MM.1S (cell line): Measurements from ENCODE around the gene FOXP4.

Experiments used
- DNase-seq: peaks from one replicate; pipeline ENCODE4 v3.0.0-alpha.2; 2015
- H2AFZ ChIP-seq: fragments of 300-600 bp; sonication (generic); 2 replicates; pipeline ENCODE4 v1.6.0; 2016; ENCODE audit warnings: antibody characterized with exemption, low read length
- H3F3A ChIP-seq: fragments of 300-600 bp; sonication (generic); 2 replicates; pipeline ENCODE4 v1.6.1; 2016; ENCODE audit warnings: mild to moderate bottlenecking, antibody characterized with exemption, low read length, moderate library complexity, mixed read lengths; ENCODE audit not compliant: insufficient read depth
- H3K27ac ChIP-seq: fragments of 300-600 bp; sonication (generic); 2 replicates; pipeline ENCODE4 v1.5.1; 2016; ENCODE audit warnings: mild to moderate bottlenecking, low read length
- H3K27me3 ChIP-seq: fragments of 300-600 bp; sonication (generic); replicated peaks from 2 replicates; pipeline ENCODE4 v1.6.0; 2016; ENCODE audit warnings: low read length; ENCODE audit not compliant: insufficient read depth
- H3K36me3 ChIP-seq: fragments of 300-600 bp; sonication (generic); replicated peaks from 2 replicates; pipeline ENCODE4 v1.6.1; 2016; ENCODE audit warnings: mild to moderate bottlenecking, low read length, mixed read lengths; ENCODE audit not compliant: insufficient read depth
- H3K4me1 ChIP-seq: fragments of 300-600 bp; sonication (generic); 2 replicates; pipeline ENCODE4 v1.6.1; 2016; ENCODE audit warnings: low read length, mixed read lengths
- H3K4me2 ChIP-seq: fragments of 300-600 bp; sonication (generic); 2 replicates; pipeline ENCODE4 v1.6.0; 2016; ENCODE audit warnings: low read depth, low read length
- H3K4me3 ChIP-seq: fragments of 300-600 bp; sonication (generic); 2 replicates; pipeline ENCODE4 v1.5.1; 2016; ENCODE audit warnings: low read length, mixed read lengths
- H3K79me2 ChIP-seq: fragments of 300-600 bp; sonication (generic); 2 replicates; pipeline ENCODE4 v1.6.1; 2016; ENCODE audit warnings: mixed run types, low read length, mixed read lengths
- H3K9ac ChIP-seq: fragments of 300-600 bp; sonication (generic); 2 replicates; pipeline ENCODE4 v1.6.1; 2016; ENCODE audit warnings: low read length, mixed read lengths
- H3K9me2 ChIP-seq: fragments of 300-600 bp; sonication (generic); replicated peaks from 2 replicates; pipeline ENCODE4 v1.6.1; 2016; ENCODE audit warnings: mild to moderate bottlenecking, low read length, mixed read lengths; ENCODE audit not compliant: insufficient read depth
- H3K9me3 ChIP-seq: fragments of 300-600 bp; sonication (generic); replicated peaks from 2 replicates; pipeline ENCODE4 v1.6.1; 2016; ENCODE audit warnings: mild to moderate bottlenecking, low read length, mixed read lengths; ENCODE audit not compliant: insufficient read depth
- H4K20me1 ChIP-seq: fragments of 300-600 bp; sonication (generic); 2 replicates; pipeline ENCODE4 v1.6.1; 2016; ENCODE audit warnings: mild to moderate bottlenecking, low read length, moderate library complexity, mixed read lengths; ENCODE audit not compliant: insufficient read depth
- CTCF ChIP-seq: fragments of 300-600 bp; sonication (generic); IDR thresholded peaks from 2 replicates; pipeline ENCODE4 v1.5.1; 2016; ENCODE audit warnings: antibody characterized with exemption, low read length, mixed read lengths
- EZH2 ChIP-seq: fragments of 300-600 bp; sonication (generic); optimal IDR thresholded peaks from 2 replicates; pipeline ENCODE3; 2017; ENCODE audit warnings: low read depth, mild to moderate bottlenecking, antibody characterized with exemption, low read length, mixed read lengths
- EZH2phosphoT487 ChIP-seq: fragments of 300-600 bp; sonication (generic); IDR thresholded peaks from 2 replicates; pipeline ENCODE4 v1.6.1; 2018; ENCODE audit warnings: antibody characterized with exemption, low read length

Gene FOXP4

DNA sequence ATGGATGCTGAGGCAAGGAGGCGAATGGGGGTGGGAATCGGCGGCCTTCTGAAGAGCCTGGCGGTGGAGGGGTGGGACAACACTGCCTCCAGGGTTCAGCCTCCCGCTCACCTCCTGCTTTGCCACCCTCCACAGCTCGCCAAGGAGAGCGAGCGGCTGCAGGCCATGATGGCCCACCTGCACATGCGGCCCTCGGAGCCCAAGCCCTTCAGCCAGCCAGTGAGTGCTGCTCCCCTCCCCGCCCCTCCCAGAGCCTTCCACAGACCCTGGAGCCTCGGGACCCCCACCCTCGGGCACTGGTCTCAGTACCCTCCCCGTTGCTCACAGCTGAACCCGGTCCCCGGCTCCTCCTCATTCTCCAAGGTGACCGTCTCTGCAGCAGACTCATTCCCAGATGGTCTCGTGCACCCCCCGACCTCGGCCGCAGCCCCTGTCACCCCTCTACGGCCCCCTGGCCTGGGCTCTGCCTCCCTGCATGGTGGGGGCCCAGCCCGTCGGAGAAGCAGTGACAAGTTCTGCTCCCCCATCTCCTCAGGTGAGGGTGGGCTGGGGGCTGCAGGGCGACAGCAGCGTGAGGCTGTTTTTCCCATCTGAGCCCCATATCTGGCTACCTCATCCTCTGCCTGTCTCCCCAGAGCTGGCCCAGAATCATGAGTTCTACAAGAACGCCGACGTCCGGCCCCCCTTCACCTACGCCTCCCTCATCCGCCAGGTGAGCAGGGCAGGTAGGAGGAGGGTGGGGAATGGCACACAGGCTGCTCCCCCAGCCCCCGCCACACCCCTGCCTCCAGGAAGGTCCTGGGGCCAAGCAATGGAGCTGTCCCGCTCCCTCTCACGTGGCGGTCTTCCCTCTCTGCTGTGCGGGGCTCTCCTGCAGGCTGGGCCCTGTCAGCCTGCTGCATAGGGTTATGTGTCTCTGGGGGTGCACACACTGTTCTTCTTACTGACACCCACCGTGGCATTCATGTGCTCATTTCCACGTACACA is 43.7 kb downstream of the FOXP4 start:
- H3F3A ChIP-seq = no peaks in the 10 kb centered on the region
- no peaks in the 10 kb centered on the region for H3K79me2 ChIP-seq
- H2AFZ ChIP-seq = no peak overlapping the region
- H3K27me3 ChIP-seq = no peaks in the 10 kb centered on the region
- DNase-seq = no peak
- no peaks in the 10 kb centered on the region for H3K4me1 ChIP-seq
- no peaks in the 10 kb centered on the region for H4K20me1 ChIP-seq
- no peak overlapping the region for H3K4me3 ChIP-seq
- H3K9ac ChIP-seq = no peak overlapping the region
- H3K27ac ChIP-seq = no peak overlapping the region
- no peaks in the 10 kb centered on the region for H3K9me2 ChIP-seq
- no peaks in the 10 kb centered on the region for H3K9me3 ChIP-seq
- TF ChIP-seq CTCF (no peak), EZH2phosphoT487 (no peak), EZH2 (no peak)
- no peaks in the 10 kb centered on the region for H3K36me3 ChIP-seq
- no peak overlapping the region for H3K4me2 ChIP-seq

DNA sequence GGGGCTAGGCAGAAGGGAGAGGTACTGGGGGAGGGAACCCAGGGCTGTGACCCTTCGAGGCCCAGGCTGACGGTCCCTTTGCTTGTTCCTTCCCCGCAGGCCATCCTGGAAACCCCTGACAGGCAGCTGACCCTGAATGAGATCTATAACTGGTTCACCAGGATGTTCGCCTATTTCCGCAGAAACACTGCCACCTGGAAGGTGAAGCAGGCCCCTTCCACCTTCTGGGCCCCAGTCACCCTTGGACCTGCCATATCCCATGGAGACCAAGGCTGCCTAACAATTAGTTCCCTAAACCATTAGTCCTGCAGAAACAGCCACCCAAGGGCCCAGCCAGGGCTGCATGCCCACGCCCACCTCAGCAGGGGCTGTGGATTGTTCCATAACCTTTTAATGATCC is 44.9 kb downstream of the FOXP4 start:
- no peak overlapping the region for H3K4me2 ChIP-seq
- no peak overlapping the region for H3K4me3 ChIP-seq
- no peaks in the 10 kb centered on the region for H3K27me3 ChIP-seq
- H3K9me3 ChIP-seq = no peaks in the 10 kb centered on the region
- no peaks in the 10 kb centered on the region for H3K4me1 ChIP-seq
- no peak overlapping the region for H3K9ac ChIP-seq
- no peaks in the 10 kb centered on the region for H3F3A ChIP-seq
- H3K27ac ChIP-seq = no peak overlapping the region
- no peaks in the 10 kb centered on the region for H3K9me2 ChIP-seq
- DNase-seq = no peak
- no peaks in the 10 kb centered on the region for H3K79me2 ChIP-seq
- no peak overlapping the region for H2AFZ ChIP-seq
- no peak for TF ChIP-seq EZH2phosphoT487
- no peak for TF ChIP-seq EZH2
- no peak for TF ChIP-seq CTCF
- H3K36me3 ChIP-seq = no peaks in the 10 kb centered on the region
- H4K20me1 ChIP-seq = no peaks in the 10 kb centered on the region

DNA sequence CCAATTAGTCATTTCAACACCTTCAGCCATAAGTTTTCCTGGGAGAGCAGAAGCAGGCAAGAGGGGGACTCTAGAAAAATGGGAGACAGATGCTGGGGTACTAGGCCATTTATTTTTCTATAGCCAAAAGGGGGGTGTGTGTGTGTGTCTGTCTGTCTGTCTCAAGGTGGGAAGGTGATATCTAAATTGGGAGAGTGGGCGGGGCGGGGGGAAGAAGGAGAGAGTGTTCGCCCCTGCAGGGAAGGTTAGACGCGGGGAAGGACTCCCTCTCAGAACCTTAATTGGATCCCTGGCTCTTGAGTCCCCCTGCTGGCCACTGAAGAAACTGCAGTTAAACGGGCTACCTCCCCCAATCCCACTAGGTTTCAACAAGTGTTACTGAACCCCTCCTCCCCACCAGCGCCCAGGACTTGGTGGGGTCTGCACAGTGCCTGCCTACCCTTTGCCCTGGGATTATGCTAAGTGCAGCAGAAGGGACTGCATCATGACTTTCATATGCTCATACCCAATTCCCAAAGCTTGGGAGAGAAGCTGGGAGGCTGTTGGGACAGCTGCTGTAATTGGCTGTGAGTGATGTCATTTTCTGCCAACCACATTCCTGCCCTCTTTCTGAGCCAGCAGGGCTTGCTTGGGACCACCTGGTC is 45.8 kb downstream of the FOXP4 start:
- Histone ChIP-seq H3K9ac (no peak overlapping the region), H3K27ac (no peak overlapping the region), H3K27me3 (no peaks in the 10 kb centered on the region), H3K9me3 (no peaks in the 10 kb centered on the region), H3K4me1 (no peaks in the 10 kb centered on the region), H3K79me2 (no peaks in the 10 kb centered on the region), H2AFZ (no peak overlapping the region), H3F3A (no peaks in the 10 kb centered on the region), H3K4me3 (no peak overlapping the region), H3K9me2 (no peaks in the 10 kb centered on the region), H4K20me1 (no peaks in the 10 kb centered on the region), H3K4me2 (no peak overlapping the region), H3K36me3 (no peaks in the 10 kb centered on the region)
- TF ChIP-seq EZH2phosphoT487 (no peak), CTCF (peak; percentile 83), EZH2 (no peak)
- DNase-seq = peak; percentile 30
